Activated T-cell treated with anti-CD3 and anti-CD28 coated beads, Interleukin-2, amount 50 U/mL, for 72 hours (primary cell): ENCODE data around the gene FGF5. TPM values are rescaled to one million over a fixed set of nuclear protein-coding genes. Genes with fewer than 3 reads are reported as not detected.
"Not testable (repeated sequence)": the region's sequence is repeated elsewhere in the genome, so short reads cannot be mapped to it uniquely, and the experiment has no call there.

Experiments used
- ATAC-seq, 2 donors: fragments of 150-1000 bp; cut with Tn5 transposase; replicated peaks in 1 of 2; 2 replicates each; pipeline ENCODE4 v1.10.0; 2021; ENCODE audit warnings: moderate library complexity in 2 of 2, mild to moderate bottlenecking in 1 of 2
- DNase-seq, 2 donors: peaks; one replicate each; pipeline ENCODE4 v3.0.0; 2021 to 2022; ENCODE audit warnings: mixed read lengths in 1 of 2
- H3K27ac Mint-ChIP-seq: one replicate; pipeline ENCODE4 v1.8.0; 2022; ENCODE audit warnings: mild to moderate bottlenecking, moderate library complexity, mixed read lengths
- H3K27me3 Mint-ChIP-seq: one replicate; pipeline ENCODE4 v1.8.0; 2022; ENCODE audit warnings: low read depth, mixed read lengths
- H3K36me3 Mint-ChIP-seq, 2 donors: one replicate each; pipeline ENCODE4 v1.8.0; 2022; ENCODE audit warnings: mixed read lengths in 2 of 2, mild to moderate bottlenecking in 1 of 2; ENCODE audit not compliant: insufficient read depth in 2 of 2
- H3K4me1 Mint-ChIP-seq: one replicate; pipeline ENCODE4 v1.8.0; 2022; ENCODE audit warnings: low read depth, mixed read lengths
- H3K4me3 Mint-ChIP-seq, 2 donors: one replicate each; pipeline ENCODE4 v1.8.0; 2022; ENCODE audit warnings: mild to moderate bottlenecking in 2 of 2, mixed read lengths in 2 of 2, moderate library complexity in 2 of 2
- H3K9me3 Mint-ChIP-seq, 2 donors: one replicate each; pipeline ENCODE4 v1.8.0; 2022; ENCODE audit warnings: mixed read lengths in 2 of 2
- total RNA-seq, 2 donors: library from RNA; stranded (reverse); gene quantifications; one replicate each; pipeline ENCODE4 v1.2.3, GENCODE V29; 2022

Gene FGF5
- total RNA-seq, 2 donors from 2014 or later, result not detected

DNA sequence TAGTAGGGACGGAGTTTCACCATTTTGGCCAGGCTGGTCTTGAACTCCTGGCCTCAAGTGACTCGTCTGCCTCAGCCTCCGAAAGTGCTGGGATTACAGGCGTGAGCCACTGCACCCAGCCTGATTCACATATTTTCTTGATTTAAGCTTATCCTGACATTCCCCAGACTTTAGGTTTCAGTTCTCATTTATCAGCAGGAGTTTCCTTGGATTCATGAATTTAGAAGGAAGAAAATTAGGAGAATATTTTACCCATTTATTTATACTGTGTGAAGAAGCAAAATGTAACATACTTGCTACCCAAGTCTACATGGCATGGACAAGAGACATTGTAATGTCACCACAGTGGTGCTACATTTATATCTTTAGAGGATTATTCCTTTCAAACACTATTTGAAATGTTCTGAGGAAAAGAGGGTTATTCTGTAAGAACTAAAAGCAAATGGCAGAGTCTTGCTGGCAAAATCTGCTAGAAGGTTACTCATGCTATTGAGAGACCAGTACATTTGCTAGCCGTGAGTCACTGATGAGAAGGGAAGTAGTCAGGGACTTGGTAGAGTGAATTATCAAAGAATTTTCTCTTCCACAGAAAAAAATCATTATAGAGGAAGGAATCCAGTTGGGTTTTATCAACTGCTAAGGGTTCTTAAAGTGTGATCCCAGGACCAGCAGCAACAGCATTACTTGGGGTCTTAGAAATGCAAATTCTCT, 43.0 kb downstream of the FGF5 start:
- H3K27me3 Mint-ChIP-seq, result peaks cover 40% of the 10 kb centered on the region
- no peaks in the 10 kb centered on the region for H3K36me3 Mint-ChIP-seq

DNA sequence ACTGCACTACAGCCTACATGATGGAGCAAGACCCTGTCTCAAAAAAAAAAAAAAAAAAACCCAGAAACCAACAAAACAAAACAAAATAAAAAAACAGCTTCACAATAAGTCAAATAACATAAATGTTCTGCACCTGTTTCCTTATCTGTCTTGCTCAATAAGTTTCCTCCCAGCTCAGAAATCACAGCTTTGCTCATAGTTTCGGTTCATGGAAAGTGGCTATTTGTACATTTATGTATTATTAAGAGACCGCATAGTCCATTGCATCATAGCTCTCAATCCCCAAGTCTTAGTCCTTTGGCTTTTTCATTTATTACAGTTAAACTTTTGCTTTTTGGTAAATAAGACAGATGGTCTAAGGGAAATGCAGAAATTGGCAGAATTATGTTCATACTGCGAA, 44.7 kb downstream of the FGF5 start:
- Mint-ChIP-seq H3K27me3 (peaks cover 35% of the 10 kb centered on the region), H3K4me3 (no peak overlapping the region), H3K4me1 (no peaks in the 10 kb centered on the region), H3K9me3 (no peaks in the 10 kb centered on the region), H3K36me3 (no peaks in the 10 kb centered on the region), H3K27ac (no peak overlapping the region)
- ATAC-seq (no peak), DNase-seq (no peak)

More for the DNA sequence above, 43.0 kb downstream of the FGF5 start:
- ATAC-seq (no peak), DNase-seq (no peak)
- Mint-ChIP-seq H3K9me3 (no peaks in the 10 kb centered on the region), H3K27ac (no peak overlapping the region), H3K4me1 (no peaks in the 10 kb centered on the region), H3K4me3 (no peak overlapping the region)

DNA sequence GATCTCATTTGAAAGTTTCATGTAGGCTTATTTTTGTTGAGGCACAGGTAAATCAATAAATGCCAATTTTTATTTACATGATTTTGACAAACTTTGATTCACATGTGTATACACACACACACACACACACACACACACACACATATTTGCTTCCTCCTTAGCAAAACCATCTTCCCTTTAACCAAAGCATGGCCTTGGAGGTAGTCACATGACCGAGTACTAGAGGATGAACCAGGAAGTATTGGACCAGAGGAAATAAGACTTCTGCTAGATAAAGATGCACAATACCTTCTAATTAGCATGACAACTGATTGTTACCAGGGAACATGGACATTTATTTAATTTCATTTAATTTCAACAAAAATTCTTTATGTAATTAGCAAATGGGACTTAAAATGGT, 45.7 kb downstream of the FGF5 start:
- no peaks in the 10 kb centered on the region for H3K36me3 Mint-ChIP-seq
- no peak overlapping the region for H3K27ac Mint-ChIP-seq
- H3K9me3 Mint-ChIP-seq, result no peaks in the 10 kb centered on the region
- ATAC-seq (no peak), DNase-seq (no peak)
- peaks cover 25% of the 10 kb centered on the region for H3K27me3 Mint-ChIP-seq
- no peak overlapping the region for H3K4me3 Mint-ChIP-seq
- H3K4me1 Mint-ChIP-seq, result no peaks in the 10 kb centered on the region

DNA sequence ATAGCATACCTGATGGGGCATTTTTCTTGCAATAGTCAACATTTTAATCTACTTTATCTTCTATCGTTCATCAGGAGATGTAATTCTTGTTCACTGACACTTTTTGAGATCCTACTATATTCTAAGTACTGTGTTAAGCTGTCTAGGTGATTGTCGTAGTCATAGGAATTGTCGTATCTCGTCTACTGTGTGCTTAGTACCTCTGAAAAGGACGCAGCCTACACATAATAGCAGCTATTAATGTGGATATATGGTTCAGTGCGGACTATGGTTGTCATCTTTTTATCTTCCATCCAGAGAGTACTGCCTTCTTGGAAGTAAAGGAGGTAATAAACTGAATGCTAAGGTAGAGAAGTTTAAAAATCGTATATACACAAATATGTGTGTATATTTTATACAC, 47.2 kb downstream of the FGF5 start:
- H3K4me1 Mint-ChIP-seq, result no peaks in the 10 kb centered on the region
- H3K27me3 Mint-ChIP-seq, result peaks cover 18% of the 10 kb centered on the region
- DNase-seq (no peak), ATAC-seq (no peak)
- H3K4me3 Mint-ChIP-seq, result no peak overlapping the region
- no peaks in the 10 kb centered on the region for H3K9me3 Mint-ChIP-seq
- no peaks in the 10 kb centered on the region for H3K36me3 Mint-ChIP-seq
- H3K27ac Mint-ChIP-seq, result no peak overlapping the region

DNA sequence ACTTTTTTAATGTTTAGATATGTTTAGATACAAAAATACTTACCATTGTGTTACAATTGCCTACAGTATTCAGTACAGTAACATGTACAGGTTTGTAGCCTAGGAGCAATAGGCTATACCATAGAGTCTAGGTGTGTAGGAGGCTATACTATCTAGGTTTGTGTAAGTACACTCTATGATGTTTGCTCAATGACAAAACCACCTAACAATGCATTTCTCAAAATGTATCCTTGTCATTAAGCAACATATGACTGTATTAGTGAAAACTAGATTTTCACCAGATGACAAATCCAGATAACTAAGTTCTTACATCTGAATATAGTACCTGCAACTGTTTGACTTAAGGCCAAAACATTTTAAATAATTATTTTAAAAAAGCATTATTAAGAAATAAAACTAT, 49.4 kb downstream of the FGF5 start:
- H3K27me3 Mint-ChIP-seq, H3K27ac Mint-ChIP-seq, H3K4me3 Mint-ChIP-seq, H3K4me1 Mint-ChIP-seq, ATAC-seq, DNase-seq, H3K36me3 Mint-ChIP-seq, H3K9me3 Mint-ChIP-seq: not testable (repeated sequence)

DNA sequence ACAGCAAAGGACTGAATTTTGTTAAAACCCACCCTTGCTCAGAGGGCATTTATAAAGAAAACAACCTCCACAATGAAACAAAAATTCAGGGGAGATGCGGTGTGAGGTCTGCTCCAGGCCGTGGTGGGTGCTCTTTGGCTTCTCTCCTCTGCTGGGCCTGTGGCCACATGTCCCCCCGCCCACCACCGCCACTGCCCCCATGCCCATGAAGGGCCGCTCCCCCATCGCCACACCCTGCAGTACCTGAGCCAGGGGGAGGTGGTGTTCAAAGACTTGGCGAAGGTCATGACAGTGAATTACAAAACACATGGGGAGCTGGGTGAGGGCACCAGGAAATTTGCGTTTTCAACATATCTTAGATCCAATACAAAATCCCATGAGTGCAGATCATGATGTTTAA, 54.9 kb downstream of the FGF5 start:
- Mint-ChIP-seq H3K27ac (no peak overlapping the region), H3K36me3 (no peaks in the 10 kb centered on the region), H3K27me3 (peaks cover 7% of the 10 kb centered on the region), H3K4me1 (no peaks in the 10 kb centered on the region), H3K4me3 (no peak overlapping the region), H3K9me3 (no peaks in the 10 kb centered on the region)
- ATAC-seq (no peak), DNase-seq (no peak)

DNA sequence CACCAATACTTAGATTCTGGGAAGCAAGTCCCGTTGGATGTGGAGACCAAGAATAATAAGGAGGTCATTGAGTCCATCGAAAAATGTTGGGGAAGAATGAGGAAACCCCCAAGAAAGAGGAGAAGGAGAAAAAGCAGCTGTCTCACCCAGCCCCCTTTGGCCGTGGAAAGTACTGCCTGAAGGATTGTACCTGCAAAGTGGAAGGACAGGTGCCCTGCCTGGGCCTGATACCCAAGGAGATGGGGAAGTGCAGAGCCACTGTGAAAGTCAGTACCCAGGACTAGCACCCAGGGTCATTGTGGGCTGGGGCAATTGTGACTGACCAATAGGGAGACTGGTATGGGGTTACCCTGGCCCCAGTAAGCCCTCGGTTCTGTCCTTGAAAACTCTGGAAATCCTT, 55.3 kb downstream of the FGF5 start:
- Mint-ChIP-seq H3K4me1 (no peaks in the 10 kb centered on the region), H3K9me3 (no peaks in the 10 kb centered on the region), H3K36me3 (no peaks in the 10 kb centered on the region), H3K4me3 (no peak overlapping the region), H3K27ac (no peak overlapping the region), H3K27me3 (peaks cover 7% of the 10 kb centered on the region)
- no peak for ATAC-seq
- DNase-seq, result no peak

DNA sequence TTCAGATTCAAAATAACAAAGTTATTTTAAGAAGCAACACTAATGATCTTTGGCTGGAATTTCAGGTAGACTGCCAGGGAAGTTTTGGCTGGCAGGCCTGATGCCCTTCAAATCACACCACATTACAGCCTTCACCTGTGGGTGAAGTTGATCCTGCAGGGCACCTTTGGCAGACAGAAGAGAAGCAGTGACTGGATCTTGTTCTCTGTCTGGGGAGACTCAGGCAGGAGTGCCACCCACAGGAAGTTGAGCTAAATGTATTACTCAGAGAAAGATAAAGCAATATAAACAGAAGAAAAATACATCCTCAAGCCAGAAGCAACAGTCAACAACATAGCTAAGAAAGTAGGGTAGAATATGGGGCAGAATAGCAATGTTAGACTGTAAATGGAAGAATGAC, 56.3 kb downstream of the FGF5 start:
- no peak overlapping the region for H3K4me3 Mint-ChIP-seq
- ATAC-seq, result no peak
- no peak overlapping the region for H3K27ac Mint-ChIP-seq
- H3K4me1 Mint-ChIP-seq, result no peaks in the 10 kb centered on the region
- H3K27me3 Mint-ChIP-seq, result peaks cover 1% of the 10 kb centered on the region
- no peak for DNase-seq
- no peaks in the 10 kb centered on the region for H3K36me3 Mint-ChIP-seq
- no peaks in the 10 kb centered on the region for H3K9me3 Mint-ChIP-seq

DNA sequence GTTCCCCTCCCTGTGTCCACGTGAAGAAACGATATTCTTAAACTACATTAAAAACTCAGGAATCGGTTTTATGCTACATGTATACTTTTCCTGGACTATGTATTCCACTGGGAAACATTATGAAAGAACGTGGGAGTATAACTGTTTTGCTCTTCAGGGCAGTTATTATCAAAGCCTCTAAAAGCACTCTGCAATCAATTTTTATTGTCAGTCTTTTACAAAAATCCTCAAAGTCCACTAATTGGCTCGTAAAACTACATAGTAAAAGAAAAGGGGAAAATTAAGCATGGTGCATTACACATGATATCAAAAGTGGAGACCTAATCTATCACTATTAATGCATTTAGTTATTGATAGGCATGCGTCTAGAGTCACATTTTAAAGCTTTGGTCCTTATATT, 57.7 kb downstream of the FGF5 start:
- Mint-ChIP-seq H3K9me3 (no peaks in the 10 kb centered on the region), H3K4me3 (no peak overlapping the region), H3K4me1 (no peaks in the 10 kb centered on the region), H3K27ac (no peak overlapping the region), H3K27me3 (no peaks in the 10 kb centered on the region), H3K36me3 (no peaks in the 10 kb centered on the region)
- ATAC-seq, result no peak
- no peak for DNase-seq

DNA sequence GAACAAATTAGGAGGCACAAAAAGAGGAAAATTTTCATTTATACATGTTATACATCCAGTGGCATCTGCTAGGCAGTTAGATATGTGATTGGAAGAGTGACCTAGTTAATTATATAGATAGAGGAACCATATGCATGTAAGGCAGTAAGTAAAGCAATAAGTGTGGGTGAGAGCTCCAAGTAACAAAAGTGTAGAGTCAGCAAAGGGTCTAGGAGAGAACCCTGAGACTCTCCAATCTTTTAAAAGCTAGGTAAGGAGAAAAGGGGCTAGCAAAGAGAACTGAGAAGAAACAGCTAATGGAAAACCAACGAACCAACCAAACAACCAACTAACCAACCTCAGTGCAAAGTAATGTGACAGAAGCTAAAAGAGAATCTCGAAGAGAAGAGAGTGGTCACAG, 65.2 kb downstream of the FGF5 start:
- no peak for ATAC-seq
- H3K27me3 Mint-ChIP-seq, result peaks cover 10% of the 10 kb centered on the region
- no peak for DNase-seq
- H3K4me1 Mint-ChIP-seq, result peaks cover 8% of the 10 kb centered on the region
- no peaks in the 10 kb centered on the region for H3K36me3 Mint-ChIP-seq
- no peaks in the 10 kb centered on the region for H3K9me3 Mint-ChIP-seq
- no peak overlapping the region for H3K4me3 Mint-ChIP-seq
- no peak overlapping the region for H3K27ac Mint-ChIP-seq

DNA sequence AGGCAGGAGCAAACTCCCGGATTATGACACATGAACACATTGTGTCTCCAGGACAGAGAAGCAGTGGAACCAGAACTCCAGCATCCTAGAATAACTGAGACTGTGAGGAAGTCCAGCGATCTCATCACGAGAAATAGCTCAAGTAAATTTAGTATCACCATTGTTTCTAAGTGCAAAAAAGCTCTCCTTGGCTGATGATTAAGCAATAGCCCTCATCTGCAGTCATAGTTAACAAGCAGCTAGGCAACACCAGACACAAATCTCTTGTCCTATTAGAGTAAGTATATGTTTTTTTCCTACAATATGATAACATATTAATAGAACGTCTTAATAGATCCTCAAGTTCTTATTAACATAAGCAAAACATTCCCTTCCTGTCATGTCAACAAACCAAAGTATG, 66.7 kb downstream of the FGF5 start:
- Mint-ChIP-seq H3K4me3 (no peak overlapping the region), H3K27me3 (peaks cover 10% of the 10 kb centered on the region), H3K9me3 (no peaks in the 10 kb centered on the region), H3K27ac (no peak overlapping the region), H3K4me1 (peaks cover 8% of the 10 kb centered on the region), H3K36me3 (no peaks in the 10 kb centered on the region)
- no peak for DNase-seq
- no peak for ATAC-seq

DNA sequence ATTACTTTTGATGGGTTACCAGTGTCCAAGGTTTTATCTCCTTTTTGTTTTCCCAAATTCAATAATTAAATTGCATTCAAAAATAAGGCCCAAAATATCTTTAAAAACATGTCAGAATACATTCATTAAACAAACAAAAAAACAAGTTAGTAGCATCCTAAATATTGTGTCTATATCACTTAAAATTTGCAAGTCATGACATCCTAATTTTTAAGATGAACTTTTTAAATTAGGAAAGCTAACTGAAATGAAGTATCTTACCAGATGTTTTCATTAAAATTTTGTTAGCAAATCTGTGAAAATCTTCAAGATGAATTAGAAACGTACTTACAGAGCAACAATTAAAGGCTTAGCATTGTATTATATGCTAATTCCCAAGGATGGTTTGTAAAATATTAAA, 68.1 kb downstream of the FGF5 start:
- ATAC-seq, result no peak
- H3K27ac Mint-ChIP-seq, result no peak overlapping the region
- H3K27me3 Mint-ChIP-seq, result peaks cover 10% of the 10 kb centered on the region
- H3K4me1 Mint-ChIP-seq, result peaks cover 8% of the 10 kb centered on the region
- H3K36me3 Mint-ChIP-seq, result no peaks in the 10 kb centered on the region
- no peak for DNase-seq
- H3K9me3 Mint-ChIP-seq, result no peaks in the 10 kb centered on the region
- H3K4me3 Mint-ChIP-seq, result no peak overlapping the region

DNA sequence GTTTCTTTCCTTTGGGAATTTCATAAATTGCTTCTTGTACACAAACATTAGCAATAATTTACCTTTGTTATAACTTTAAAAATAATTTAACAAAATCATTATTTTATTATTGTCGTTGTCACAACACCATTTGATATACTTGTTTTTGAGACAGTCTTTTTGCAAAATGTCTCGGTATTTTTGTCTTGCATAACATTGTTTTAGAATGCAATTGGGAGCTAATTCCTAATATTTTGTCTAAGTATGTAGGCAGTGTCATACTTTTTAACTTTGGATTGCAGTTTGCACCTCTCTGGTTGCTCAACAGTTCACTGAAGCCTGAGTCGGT, 68.7 kb downstream of the FGF5 start:
- ATAC-seq, result no peak
- no peak for DNase-seq
- H3K4me3 Mint-ChIP-seq, result peak overlapping the region; percentile 86 to 87
- H3K27me3 Mint-ChIP-seq, result peaks cover 10% of the 10 kb centered on the region
- H3K27ac Mint-ChIP-seq, result no peak overlapping the region
- H3K36me3 Mint-ChIP-seq, result no peaks in the 10 kb centered on the region
- H3K4me1 Mint-ChIP-seq, result peaks cover 8% of the 10 kb centered on the region
- H3K9me3 Mint-ChIP-seq, result no peaks in the 10 kb centered on the region

DNA sequence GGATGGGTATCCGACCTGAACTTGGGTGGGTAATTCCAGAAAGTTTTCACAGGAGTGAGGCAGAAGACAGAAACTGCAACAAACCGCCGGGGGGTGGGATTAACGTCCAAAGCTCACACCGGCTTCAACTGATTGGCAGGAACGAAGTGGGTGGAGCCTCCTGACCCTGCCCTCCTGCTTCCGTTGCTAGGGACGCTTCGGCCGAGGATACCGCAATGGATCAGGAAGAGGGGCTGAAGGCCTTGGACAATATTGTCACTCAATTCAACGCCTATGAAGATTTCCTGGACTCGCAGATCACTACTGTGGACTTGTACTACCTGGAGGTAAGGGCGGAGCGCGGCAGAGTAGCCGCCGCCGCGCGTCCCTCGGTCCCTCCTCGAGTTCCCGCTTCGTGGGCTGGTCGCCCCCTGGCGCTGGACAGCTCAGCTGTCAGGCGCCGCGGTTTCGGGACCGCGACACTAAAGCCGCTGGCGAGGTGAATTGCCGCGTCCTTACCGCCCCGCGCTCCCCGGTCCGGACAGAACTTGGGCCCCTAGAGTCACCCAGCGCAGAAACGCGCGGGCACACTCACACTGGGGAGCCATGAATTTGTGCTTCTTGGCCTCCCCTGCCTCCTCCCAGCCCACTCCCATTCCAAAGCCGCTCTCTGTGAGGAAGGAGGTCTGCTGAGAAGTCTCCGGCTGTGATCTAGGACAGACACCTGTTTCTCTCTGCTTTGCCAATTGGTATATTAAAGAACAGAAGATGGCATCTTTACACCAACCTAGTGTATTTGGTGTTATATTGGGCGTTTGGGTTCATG, 69.3 kb downstream of the FGF5 start, which contains the start of gene CFAP299:
Gene CFAP299, plus strand, starts transcription at position 177 of the 805 bp plus-strand sequence.
- ATAC-seq, result peak; percentile 89 to 91
- no peak within 1 kb of the TSS for H3K27ac Mint-ChIP-seq

More for the DNA sequence above, 69.3 kb downstream of the FGF5 start, which contains the start of gene CFAP299:
- DNase-seq, result peak; percentile 47 to 62
- Mint-ChIP-seq H3K36me3 (no peaks in the 10 kb centered on the region), H3K27me3 (peaks cover 10% of the 10 kb centered on the region), H3K4me1 (peaks cover 8% of the 10 kb centered on the region), H3K9me3 (no peaks in the 10 kb centered on the region), H3K4me3 (peak within 1 kb of the TSS; percentile 86 to 87)
